Neuron (in vitro differentiated cells): Measurements from ENCODE around the gene PRB4.
"Not testable (repeated sequence)": the region's sequence is repeated elsewhere in the genome, so short reads cannot be mapped to it uniquely, and the experiment has no call there.

Source experiments
- H2AFZ ChIP-seq: one replicate; pipeline ENCODE4 v1.6.1; 2013; ENCODE audit warnings: low read depth, mild to moderate bottlenecking, inconsistent platforms, low read length, moderate library complexity
- H3K27me3 ChIP-seq: one replicate; pipeline ENCODE4 v1.6.1; 2013; ENCODE audit warnings: low read length; ENCODE audit not compliant: insufficient read depth
- H3K36me3 ChIP-seq: one replicate; pipeline ENCODE4 v1.6.1; 2013; ENCODE audit warnings: low read length; ENCODE audit not compliant: insufficient read depth
- H3K4me1 ChIP-seq: one replicate; pipeline ENCODE4 v1.6.1; 2013; ENCODE audit warnings: low read length; ENCODE audit not compliant: insufficient read depth
- H3K4me3 ChIP-seq: 2 replicates; pipeline ENCODE4 v1.5.1; 2013; ENCODE audit warnings: mild to moderate bottlenecking, low read length, moderate library complexity
- H3K9me3 ChIP-seq: one replicate; pipeline ENCODE4 v1.6.1; 2013; ENCODE audit warnings: low read length

Gene PRB4

GRCh38 chr12:11310336-11310735 lies at the start of gene PRB4:
Gene PRB4 (minus strand): TSS chr12:11310436. CDS start chr12:11310398, 38 bp downstream.
- no peaks in the 10 kb centered on the region for H3K9me3 ChIP-seq
- no peaks in the 10 kb centered on the region for H3K36me3 ChIP-seq
- no peak within 1 kb of the TSS for H2AFZ ChIP-seq
- no peak within 1 kb of the TSS for H3K4me3 ChIP-seq
- no peaks in the 10 kb centered on the region for H3K27me3 ChIP-seq
- H3K4me1 ChIP-seq = no peaks in the 10 kb centered on the region

DNA sequence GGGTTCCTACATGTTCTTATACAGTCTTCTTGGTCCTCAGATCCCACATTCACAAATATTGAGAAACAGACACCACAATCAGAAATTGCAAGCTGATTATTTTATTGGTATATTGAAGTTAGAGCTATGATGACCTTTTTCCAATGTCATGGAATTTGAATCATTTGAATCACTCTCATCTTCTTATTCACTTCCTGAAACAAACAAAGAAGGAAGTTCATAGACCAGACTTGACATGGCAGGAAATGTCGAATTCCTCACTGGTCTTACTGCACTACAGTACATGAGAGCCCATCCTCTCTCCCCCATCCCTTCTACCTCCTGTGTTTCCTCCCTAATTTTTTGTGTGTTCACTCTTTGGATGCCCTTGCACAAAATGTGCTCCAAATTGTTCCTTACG lies 41.5 kb upstream of the PRB4 start:
- not testable (repeated sequence) for H3K4me1 ChIP-seq, H2AFZ ChIP-seq, H3K27me3 ChIP-seq, H3K9me3 ChIP-seq, H3K4me3 ChIP-seq, H3K36me3 ChIP-seq

- Histone ChIP-seq H3K36me3 (no peaks in the 10 kb centered on the region), H2AFZ (no peak overlapping the region), H3K27me3 (no peaks in the 10 kb centered on the region), H3K4me3 (no peak overlapping the region), H3K9me3 (no peaks in the 10 kb centered on the region), H3K4me1 (no peaks in the 10 kb centered on the region)
Observed at GRCh38 chr12:11348439-11348838, 38.2 kb upstream of the PRB4 start.

GRCh38 chr12:11347810-11348209 lies 37.6 kb upstream of the PRB4 start:
- Histone ChIP-seq H3K27me3 (no peaks in the 10 kb centered on the region), H3K4me3 (no peak overlapping the region), H2AFZ (no peak overlapping the region), H3K4me1 (no peaks in the 10 kb centered on the region), H3K36me3 (no peaks in the 10 kb centered on the region), H3K9me3 (no peaks in the 10 kb centered on the region)

DNA sequence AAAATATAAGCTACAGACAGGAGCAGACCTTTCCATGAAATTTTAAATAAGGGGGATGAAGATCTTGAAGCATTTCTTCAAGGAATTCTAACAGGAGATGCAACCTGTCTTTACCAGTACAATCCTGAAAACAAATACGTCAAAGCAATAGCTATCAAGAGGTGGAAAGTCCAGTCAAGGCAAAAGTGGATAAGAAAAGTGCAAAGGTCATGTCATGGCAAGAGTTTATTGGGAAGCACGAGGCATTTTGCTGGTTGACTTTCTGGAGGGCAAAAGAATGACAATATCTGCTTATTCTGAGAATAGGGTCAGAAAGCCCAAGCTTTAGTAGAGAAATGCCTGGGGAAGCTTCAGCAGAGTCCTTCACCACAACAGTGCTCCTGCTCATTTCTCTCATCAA lies 34.3 kb upstream of the PRB4 start:
- Histone ChIP-seq H3K4me3 (no peak overlapping the region), H2AFZ (no peak overlapping the region), H3K27me3 (no peaks in the 10 kb centered on the region), H3K36me3 (no peaks in the 10 kb centered on the region), H3K9me3 (no peaks in the 10 kb centered on the region), H3K4me1 (no peaks in the 10 kb centered on the region)

DNA sequence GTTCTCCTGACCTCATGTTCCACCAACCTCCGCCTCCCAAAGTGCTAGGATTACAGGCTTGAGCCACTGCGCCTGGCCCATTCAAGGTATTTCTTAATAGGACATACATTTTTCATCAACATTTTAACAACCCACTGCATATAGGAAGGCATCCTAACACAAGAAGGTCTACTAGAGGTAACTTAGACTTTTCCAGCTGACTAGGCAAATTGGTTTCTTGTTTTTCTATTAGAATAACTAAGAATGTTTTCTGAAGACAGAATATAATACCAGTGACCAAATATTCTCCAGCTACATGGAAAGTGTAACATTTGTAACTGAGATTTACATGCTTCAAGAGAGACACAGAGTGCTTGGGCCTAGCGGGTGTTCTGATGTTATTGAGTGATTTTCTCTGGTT lies 14.2 kb upstream of the PRB4 start:
- H3K36me3 ChIP-seq = no peaks in the 10 kb centered on the region
- H2AFZ ChIP-seq = no peak overlapping the region
- no peaks in the 10 kb centered on the region for H3K4me1 ChIP-seq
- H3K9me3 ChIP-seq = no peaks in the 10 kb centered on the region
- H3K27me3 ChIP-seq = no peaks in the 10 kb centered on the region
- H3K4me3 ChIP-seq = no peak overlapping the region

- Histone ChIP-seq H3K27me3 (no peaks in the 10 kb centered on the region), H3K9me3 (no peaks in the 10 kb centered on the region), H2AFZ (no peak overlapping the region), H3K4me3 (no peak overlapping the region), H3K36me3 (no peaks in the 10 kb centered on the region), H3K4me1 (no peaks in the 10 kb centered on the region)
Observed at GRCh38 chr12:11321980-11322379, 11.7 kb upstream of the PRB4 start.

- H3K9me3 ChIP-seq = no peaks in the 10 kb centered on the region
- no peaks in the 10 kb centered on the region for H3K36me3 ChIP-seq
- no peak overlapping the region for H2AFZ ChIP-seq
- no peaks in the 10 kb centered on the region for H3K27me3 ChIP-seq
- H3K4me3 ChIP-seq = no peak overlapping the region
- no peaks in the 10 kb centered on the region for H3K4me1 ChIP-seq
Observed at GRCh38 chr12:11307143-11307542, 3.1 kb downstream of the PRB4 start.

DNA sequence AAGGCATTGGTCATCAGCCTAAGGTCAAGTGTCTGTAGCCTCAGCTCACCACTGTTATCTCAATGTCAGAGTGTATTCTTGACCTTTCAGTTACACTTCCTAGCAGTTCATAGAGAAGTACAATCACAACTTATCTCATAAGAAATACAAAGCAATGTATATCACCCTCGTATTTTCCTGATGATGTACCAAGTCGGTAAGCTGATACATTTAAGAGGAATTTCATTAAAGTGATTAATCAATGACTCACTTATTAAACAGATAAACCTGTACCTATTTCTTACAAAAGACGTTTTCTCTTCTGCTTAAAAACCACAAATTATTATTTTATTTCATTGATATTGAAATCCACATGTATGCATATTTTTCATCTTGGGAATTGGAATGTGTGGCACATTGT lies 36.8 kb downstream of the PRB4 start:
- no peak overlapping the region for H2AFZ ChIP-seq
- H3K36me3 ChIP-seq = no peaks in the 10 kb centered on the region
- H3K27me3 ChIP-seq = no peaks in the 10 kb centered on the region
- H3K9me3 ChIP-seq = no peaks in the 10 kb centered on the region
- no peaks in the 10 kb centered on the region for H3K4me1 ChIP-seq
- H3K4me3 ChIP-seq = no peak overlapping the region

DNA sequence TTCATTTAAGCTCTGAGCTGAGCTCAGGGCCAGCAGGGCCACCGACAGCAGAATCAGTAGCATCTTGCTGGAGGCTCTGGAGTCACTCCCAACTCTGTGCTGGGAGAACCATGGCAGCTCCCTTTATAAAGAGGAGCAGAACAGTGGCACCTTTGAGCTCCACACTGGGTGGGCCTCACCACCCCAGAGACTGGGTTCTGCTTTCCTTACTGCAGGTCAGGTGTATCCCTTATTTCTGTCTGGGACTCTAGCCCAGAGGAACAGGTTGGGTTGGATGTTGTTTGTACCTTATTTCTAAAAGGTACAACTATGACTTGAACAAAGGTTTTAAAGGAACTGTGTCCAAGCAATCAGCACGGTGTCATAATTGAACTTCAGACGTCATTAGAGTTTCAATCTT lies 40.6 kb downstream of the PRB4 start, which contains the start of gene PRB3:
TSS of gene PRB3 (minus strand) at position 101 of the 400 bp plus-strand sequence. CDS start at position 63, 38 bp downstream.
- no peaks in the 10 kb centered on the region for H3K27me3 ChIP-seq
- H3K36me3 ChIP-seq = no peaks in the 10 kb centered on the region
- H3K4me1 ChIP-seq = no peaks in the 10 kb centered on the region
- H3K4me3 ChIP-seq = no peak within 1 kb of the TSS
- H3K9me3 ChIP-seq = no peaks in the 10 kb centered on the region
- H2AFZ ChIP-seq = no peak within 1 kb of the TSS

- Histone ChIP-seq H3K36me3 (no peaks in the 10 kb centered on the region), H2AFZ (no peak overlapping the region), H3K9me3 (no peaks in the 10 kb centered on the region), H3K27me3 (no peaks in the 10 kb centered on the region), H3K4me1 (no peaks in the 10 kb centered on the region), H3K4me3 (no peak overlapping the region)
Observed at GRCh38 chr12:11264501-11264900, 45.7 kb downstream of the PRB4 start.
